Hematopoietic multipotent progenitor cell treated with erythropoietin and hydrocortisone succinate and interleukin-3 and kit ligand, for 4 days (in vitro differentiated cells): ENCODE data around the gene ALDH3B2.
"Not testable (repeated sequence)": the region's sequence is repeated elsewhere in the genome, so short reads cannot be mapped to it uniquely, and the experiment has no call there.

ENCODE experiments used
- DNase-seq: peaks from one replicate; pipeline ENCODE4 v3.0.0-alpha.2; 2015

ALDH3B2 gene

GRCh38 chr11:67641338-67642172 is 32.9 kb downstream of the ALDH3B2 start:
- no peak for DNase-seq

- DNase-seq, result no peak
Observed at GRCh38 chr11:67640758-67641337, 33.6 kb downstream of the ALDH3B2 start.

GRCh38 chr11:67640021-67640757 is 34.2 kb downstream of the ALDH3B2 start:
- DNase-seq, result peak; percentile 81

GRCh38 chr11:67639438-67639859 is 35.0 kb downstream of the ALDH3B2 start, which contains the start of gene TBX10:
Gene TBX10, minus strand, starts transcription at chr11:67639763. Its CDS starts 291 bp downstream, at chr11:67639472.
- DNase-seq, result no peak

- no peak for DNase-seq
Observed at GRCh38 chr11:67638535-67639437, 35.6 kb downstream of the ALDH3B2 start.

GRCh38 chr11:67637441-67637840 is 37.0 kb downstream of the ALDH3B2 start:
- not testable (repeated sequence) for DNase-seq

GRCh38 chr11:67636962-67637361 is 37.5 kb downstream of the ALDH3B2 start:
- DNase-seq, result no peak

GRCh38 chr11:67635231-67635521 is 39.2 kb downstream of the ALDH3B2 start:
- DNase-seq, result no peak

GRCh38 chr11:67634366-67635230 is 39.8 kb downstream of the ALDH3B2 start:
- no peak for DNase-seq

GRCh38 chr11:67633758-67634365 is 40.6 kb downstream of the ALDH3B2 start:
- DNase-seq, result no peak

GRCh38 chr11:67632982-67633755 is 41.3 kb downstream of the ALDH3B2 start:
- DNase-seq, result no peak

GRCh38 chr11:67632175-67632981 is 42.0 kb downstream of the ALDH3B2 start:
- DNase-seq, result peak; percentile 59

GRCh38 chr11:67631853-67632174 is 42.6 kb downstream of the ALDH3B2 start:
- no peak for DNase-seq

GRCh38 chr11:67631411-67631810 is 43.0 kb downstream of the ALDH3B2 start:
- no peak for DNase-seq

- no peak for DNase-seq
Observed at GRCh38 chr11:67630943-67631331, 43.5 kb downstream of the ALDH3B2 start.

- peak; percentile 99 for DNase-seq
Observed at GRCh38 chr11:67630228-67630942, 44.0 kb downstream of the ALDH3B2 start.

GRCh38 chr11:67629386-67630227 is 44.8 kb downstream of the ALDH3B2 start, which contains the start of gene NUDT8:
Gene NUDT8, minus strand, starts transcription at chr11:67629937. Its CDS starts 26 bp downstream, at chr11:67629911.
- peak; percentile 95 for DNase-seq
